GM23338 (cell line): ENCODE data around the gene ASIC3. TPM values are rescaled to one million over a fixed set of nuclear protein-coding genes. Genes with fewer than 3 reads are reported as not detected.

ENCODE experiments used
- ATAC-seq: fragments of 200-7000 bp; cut with Tn5 transposase; 3 replicates; pipeline ENCODE4 v1.9.1; 2020
- DNase-seq: peaks from one replicate; pipeline ENCODE4 v3.0.0-alpha.2; 2015; ENCODE audit warnings: low spot score
- H2AFZ ChIP-seq: fragments of 200-600 bp; sonication (generic); 2 replicates; pipeline ENCODE4 v1.8.0; 2016; ENCODE audit warnings: antibody characterized with exemption, mild to moderate bottlenecking, moderate library complexity
- H3F3A ChIP-seq: fragments of 200-600 bp; sonication (generic); replicated peaks from 2 replicates; pipeline ENCODE4 v1.8.0; 2017; ENCODE audit warnings: antibody characterized with exemption, mixed run types, low read depth
- H3K27ac ChIP-seq: fragments of 200-600 bp; sonication (generic); 2 replicates; pipeline ENCODE4 v1.6.1; 2016; ENCODE audit warnings: low read depth
- H3K27me3 ChIP-seq: fragments of 200-600 bp; sonication (generic); 2 replicates; pipeline ENCODE4 v1.8.0; 2016; ENCODE audit warnings: mild to moderate bottlenecking, mixed run types, moderate library complexity; ENCODE audit not compliant: insufficient read depth
- H3K36me3 ChIP-seq: fragments of 200-600 bp; sonication (generic); 2 replicates; pipeline ENCODE4 v1.8.0; 2016; ENCODE audit warnings: mild to moderate bottlenecking; ENCODE audit not compliant: insufficient read depth
- H3K4me1 ChIP-seq: fragments of 200-600 bp; sonication (generic); 2 replicates; pipeline ENCODE4 v1.8.0; 2016; ENCODE audit warnings: mild to moderate bottlenecking, moderate library complexity; ENCODE audit not compliant: insufficient read depth
- H3K4me2 ChIP-seq: fragments of 200-600 bp; sonication (generic); 2 replicates; pipeline ENCODE4 v1.7.1; 2017; ENCODE audit warnings: mixed run types
- H3K4me3 ChIP-seq: fragments of 200-600 bp; sonication (generic); 2 replicates; pipeline ENCODE4 v1.6.1; 2016; ENCODE audit warnings: mixed run types
- H3K79me2 ChIP-seq: fragments of 200-600 bp; sonication (generic); replicated peaks from 2 replicates; pipeline ENCODE4 v1.8.0; 2017; ENCODE audit warnings: mild to moderate bottlenecking; ENCODE audit not compliant: insufficient read depth
- H3K9me2 ChIP-seq: fragments of 200-600 bp; sonication (generic); 2 replicates; pipeline ENCODE4 v1.8.0; 2017; ENCODE audit not compliant: insufficient read depth
- H4K20me1 ChIP-seq: fragments of 200-600 bp; sonication (generic); replicated peaks from 2 replicates; pipeline ENCODE4 v1.8.0; 2017; ENCODE audit warnings: mild to moderate bottlenecking; ENCODE audit not compliant: insufficient read depth
- H3K27ac Mint-ChIP-seq: 2 replicates; pipeline ENCODE4 v1.8.0; 2020; ENCODE audit warnings: inconsistent platforms, mild to moderate bottlenecking, moderate library complexity, mixed read lengths
- H3K27me3 Mint-ChIP-seq: 3 replicates; pipeline ENCODE4 v1.8.0; 2022; ENCODE audit warnings: low read depth, mild to moderate bottlenecking, moderate library complexity, mixed read lengths, inconsistent platforms; ENCODE audit not compliant: insufficient read depth, poor library complexity
- H3K36me3 Mint-ChIP-seq: 3 replicates; pipeline ENCODE4 v1.8.0; 2021; ENCODE audit warnings: low read depth, mild to moderate bottlenecking, inconsistent platforms, moderate library complexity, mixed read lengths
- H3K4me1 Mint-ChIP-seq: 3 replicates; pipeline ENCODE4 v1.8.0; 2020; ENCODE audit warnings: mild to moderate bottlenecking, inconsistent platforms, mixed read lengths
- H3K4me3 Mint-ChIP-seq: 3 replicates; pipeline ENCODE4 v1.8.0; 2021; ENCODE audit warnings: moderate library complexity, mild to moderate bottlenecking, inconsistent platforms, mixed read lengths
- H3K9me3 Mint-ChIP-seq: 3 replicates; pipeline ENCODE4 v1.8.0; 2020; ENCODE audit warnings: moderate library complexity, mild to moderate bottlenecking, inconsistent platforms, mixed read lengths
- CREB1 ChIP-seq: fragments of 250-450 bp; sonication (Bioruptor Pico); IDR thresholded peaks from 2 replicates; pipeline ENCODE4 v1.5.0; 2020; ENCODE audit warnings: low read depth, mild to moderate bottlenecking, moderate library complexity
- CTCF ChIP-seq, 2 experiments: fragments of 200-600 bp in 1 of 2; sonication (generic) in 1 of 2; conservative IDR thresholded peaks; 2 replicates each; pipeline versions ENCODE4 v1.5.1 to v1.6.1; 2016 to 2017; ENCODE audit warnings: antibody characterized with exemption in 2 of 2, low read depth in 2 of 2, mild to moderate bottlenecking in 2 of 2, moderate library complexity in 1 of 2
- ETS1 ChIP-seq: IDR thresholded peaks from 2 replicates; pipeline ENCODE4 v1.6.1; 2016; ENCODE audit warnings: antibody characterized with exemption
- EZH2 ChIP-seq: fragments of 200-600 bp; sonication (generic); IDR thresholded peaks from one replicate; pipeline ENCODE4 v1.8.0; 2017; ENCODE audit warnings: antibody characterized with exemption, mild to moderate bottlenecking, low read depth; ENCODE audit not compliant: unreplicated experiment
- EZH2phosphoT487 ChIP-seq: fragments of 200-600 bp; sonication (generic); IDR thresholded peaks from one replicate; pipeline ENCODE4 v1.8.1; 2018; ENCODE audit warnings: antibody characterized with exemption; ENCODE audit not compliant: unreplicated experiment
- JUNB ChIP-seq: IDR thresholded peaks from one replicate; pipeline ENCODE4 v1.6.1; 2016; ENCODE audit warnings: antibody characterized with exemption; ENCODE audit not compliant: unreplicated experiment
- NANOG ChIP-seq: IDR thresholded peaks from 2 replicates; pipeline ENCODE4 v1.6.1; 2016; ENCODE audit warnings: antibody characterized with exemption, borderline replicate concordance
- POLR2AphosphoS5 ChIP-seq: IDR thresholded peaks from 2 replicates; pipeline ENCODE4 v1.6.1; 2016; ENCODE audit warnings: antibody characterized with exemption, low read depth
- REST ChIP-seq: IDR thresholded peaks from one replicate; pipeline ENCODE4 v1.6.1; 2018; ENCODE audit warnings: antibody characterized with exemption; ENCODE audit not compliant: unreplicated experiment
- STAT1 ChIP-seq: IDR thresholded peaks from one replicate; pipeline ENCODE4 v1.6.1; 2016; ENCODE audit warnings: antibody characterized with exemption; ENCODE audit not compliant: unreplicated experiment
- ZNF114 ChIP-seq: fragments of 250-450 bp; sonication (Bioruptor Pico); IDR thresholded peaks from 2 replicates; pipeline ENCODE4 v1.5.0; 2020; ENCODE audit warnings: mild to moderate bottlenecking, moderate library complexity
- ZNF331 ChIP-seq: fragments of 250-450 bp; sonication (Bioruptor Pico); IDR thresholded peaks from 2 replicates; pipeline ENCODE4 v1.5.0; 2020; ENCODE audit warnings: low read depth, mild to moderate bottlenecking, moderate library complexity
- ZNF462 ChIP-seq: fragments of 250-450 bp; sonication (Bioruptor Pico); IDR thresholded peaks from 2 replicates; pipeline ENCODE4 v1.5.0; 2020; ENCODE audit warnings: mild to moderate bottlenecking, moderate library complexity
- polyA plus RNA-seq: library from polyadenylated mRNA; unstranded; fragments of >200 nt; fragmentation: Nextera tagmentation; extraction: Ambion mirVana; gene quantifications from 2 replicates; pipeline ENCODE4 v1.2.1, GENCODE V29; 2016
- total RNA-seq: library from RNA; depleted of rRNA; stranded (reverse); fragments of >200 nt; shearing (Covaris generic); gene quantifications from 2 replicates; pipeline ENCODE4 v1.2.3, GENCODE V29; 2014

ASIC3 gene
- total and polyA plus RNA-seq, 2 experiments from 2014 or later: 0.87 to 0.90 TPM

GRCh38 chr7:151068069-151068773 lies 19.9 kb downstream of the ASIC3 start:
- Mint-ChIP-seq H3K36me3 (peaks cover 62% of the 10 kb centered on the region), H3K4me1 (peaks cover 16% of the 10 kb centered on the region), H3K4me3 (peak overlapping the region; percentile 22; the same call in 1 of the 3 replicates), H3K9me3 (no peaks in the 10 kb centered on the region), H3K27ac (peak overlapping the region; percentile 82), H3K27me3 (peaks cover 26% of the 10 kb centered on the region)
- peaks cover 8% of the 10 kb centered on the region for H3K79me2 ChIP-seq
- no peaks in the 10 kb centered on the region for H3K9me2 ChIP-seq
- H3F3A ChIP-seq: 0 out of 2 replicates have a peak, but pooled peaks cover 5% of the 10 kb centered on the region
- peak; percentile 50 for ATAC-seq
- no peak overlapping the region for H2AFZ ChIP-seq
- no peaks in the 10 kb centered on the region; the same call in 1 of the 2 replicates for H4K20me1 ChIP-seq
- H3K4me1 ChIP-seq: peaks cover 13% of the 10 kb centered on the region
- peak overlapping the region; percentile 48; the same call in 1 of the 2 replicates for H3K4me2 ChIP-seq
- 0 out of 2 replicates have a peak overlapping the region, but pooled peaks have one; percentile 27 for H3K4me3 ChIP-seq
- TF ChIP-seq ZNF462 (CRISPR knock-in tag): no peak
- TF ChIP-seq ETS1: no peak
- TF ChIP-seq STAT1: no peak
- no peak for TF ChIP-seq REST
- no peak for TF ChIP-seq CTCF (conservative IDR thresholded peaks at IDR 0.05; ENCODE audit: low read depth in 2 of 2)
- TF ChIP-seq EZH2phosphoT487: no peak
- no peak for TF ChIP-seq EZH2
- no peak for TF ChIP-seq POLR2AphosphoS5
- no peak for TF ChIP-seq ZNF331 (CRISPR knock-in tag)
- TF ChIP-seq JUNB: no peak
- TF ChIP-seq NANOG: no peak
- no peak for TF ChIP-seq ZNF114 (CRISPR knock-in tag)
- TF ChIP-seq CREB1 (CRISPR knock-in tag): no peak
- H3K27ac ChIP-seq: peak overlapping the region; percentile 87
- H3K27me3 ChIP-seq: no peaks in the 10 kb centered on the region
- DNase-seq: peak; percentile 88
- peaks cover 19% of the 10 kb centered on the region for H3K36me3 ChIP-seq
